Fibroblast of mammary gland (primary cell): Measurements from ENCODE around the gene PUSL1.

ENCODE experiments used
- DNase-seq: peaks from one replicate; pipeline ENCODE4 v3.0.0-alpha.2; 2010; ENCODE audit warnings: low read depth
- H3K4me3 ChIP-seq: 2 replicates; pipeline ENCODE4 v1.5.1; 2011; ENCODE audit warnings: low read depth, mild to moderate bottlenecking, low read length, moderate library complexity; ENCODE audit not compliant: control insufficient read depth
- TF ChIP-seq, protein P1 (sequence below): conservative IDR thresholded peaks from 2 replicates; pipeline ENCODE4 v1.5.1; 2011; ENCODE audit warnings: low read depth, low read length, inconsistent platforms; ENCODE audit not compliant: control insufficient read depth, insufficient read depth

PUSL1 gene

DNA sequence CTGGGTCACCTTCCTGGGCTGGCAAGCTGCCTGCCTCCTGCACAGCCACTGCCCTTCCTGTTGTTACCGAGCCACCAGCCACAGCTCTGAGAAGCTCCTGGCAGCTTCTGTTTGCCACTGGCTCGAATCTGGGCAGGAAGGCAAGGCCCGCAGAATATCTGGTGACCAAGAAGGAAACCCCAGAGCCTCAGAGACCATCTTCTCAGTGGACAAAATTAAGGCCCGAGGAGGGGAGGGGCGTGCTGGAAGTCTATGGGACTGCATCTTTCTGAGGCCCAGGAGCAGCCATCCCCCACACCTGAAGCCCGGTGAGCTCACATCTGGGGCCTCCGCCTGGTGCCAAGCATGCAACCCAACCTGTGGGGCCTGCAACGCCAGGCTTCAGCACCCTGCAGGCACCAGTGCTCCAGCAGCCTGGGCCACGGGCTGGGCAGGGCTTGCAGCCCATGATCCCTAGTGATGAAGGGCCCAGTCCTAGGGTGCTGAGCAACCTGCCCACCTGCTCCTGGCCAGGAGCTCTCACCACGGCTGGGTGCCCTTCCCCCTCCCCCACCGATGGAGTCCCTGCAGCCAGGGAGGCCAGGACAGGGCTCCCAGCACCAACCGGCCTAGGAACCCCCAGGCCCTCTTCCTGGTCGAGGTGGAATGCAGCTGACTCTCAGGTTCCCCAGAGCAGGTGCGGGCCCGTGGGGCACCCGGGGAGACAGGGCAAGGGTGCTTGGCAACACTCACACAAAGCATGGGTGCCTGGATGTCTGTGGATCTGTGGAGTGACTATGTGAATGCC is 17.1 kb downstream of the PUSL1 start:
- TF ChIP-seq, protein P1, sequence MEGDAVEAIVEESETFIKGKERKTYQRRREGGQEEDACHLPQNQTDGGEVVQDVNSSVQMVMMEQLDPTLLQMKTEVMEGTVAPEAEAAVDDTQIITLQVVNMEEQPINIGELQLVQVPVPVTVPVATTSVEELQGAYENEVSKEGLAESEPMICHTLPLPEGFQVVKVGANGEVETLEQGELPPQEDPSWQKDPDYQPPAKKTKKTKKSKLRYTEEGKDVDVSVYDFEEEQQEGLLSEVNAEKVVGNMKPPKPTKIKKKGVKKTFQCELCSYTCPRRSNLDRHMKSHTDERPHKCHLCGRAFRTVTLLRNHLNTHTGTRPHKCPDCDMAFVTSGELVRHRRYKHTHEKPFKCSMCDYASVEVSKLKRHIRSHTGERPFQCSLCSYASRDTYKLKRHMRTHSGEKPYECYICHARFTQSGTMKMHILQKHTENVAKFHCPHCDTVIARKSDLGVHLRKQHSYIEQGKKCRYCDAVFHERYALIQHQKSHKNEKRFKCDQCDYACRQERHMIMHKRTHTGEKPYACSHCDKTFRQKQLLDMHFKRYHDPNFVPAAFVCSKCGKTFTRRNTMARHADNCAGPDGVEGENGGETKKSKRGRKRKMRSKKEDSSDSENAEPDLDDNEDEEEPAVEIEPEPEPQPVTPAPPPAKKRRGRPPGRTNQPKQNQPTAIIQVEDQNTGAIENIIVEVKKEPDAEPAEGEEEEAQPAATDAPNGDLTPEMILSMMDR, result no peak
- no peak for DNase-seq
- peak overlapping the region; percentile 71 for H3K4me3 ChIP-seq

DNA sequence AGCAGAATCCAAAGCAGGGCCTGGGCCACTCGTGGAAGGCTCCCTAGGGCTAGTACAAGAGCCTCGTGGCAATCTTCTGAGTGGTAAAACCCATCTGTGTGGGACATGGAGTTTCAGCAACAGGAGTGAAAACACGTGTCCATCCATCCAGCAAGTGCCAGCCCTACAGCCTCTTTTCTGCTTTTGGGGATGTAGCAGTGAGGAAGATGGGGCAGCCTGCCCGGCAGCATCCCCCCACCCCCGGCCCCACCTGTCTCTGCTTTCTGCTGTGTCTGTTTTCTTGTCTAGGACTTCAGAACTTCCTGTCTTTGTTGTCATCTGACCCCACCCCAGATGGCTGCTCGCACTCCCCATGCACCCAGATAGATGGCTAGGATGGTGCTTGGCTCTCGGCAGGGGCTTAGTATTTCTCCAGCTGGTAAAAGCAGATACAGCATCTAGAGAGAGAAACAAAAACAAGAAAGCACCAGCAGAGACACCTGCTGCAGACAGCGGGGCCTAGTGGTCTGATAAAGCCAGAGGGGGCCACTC is 17.7 kb downstream of the PUSL1 start:
- DNase-seq, result no peak
- no peak overlapping the region for H3K4me3 ChIP-seq
- TF ChIP-seq, protein P1, result no peak

DNA sequence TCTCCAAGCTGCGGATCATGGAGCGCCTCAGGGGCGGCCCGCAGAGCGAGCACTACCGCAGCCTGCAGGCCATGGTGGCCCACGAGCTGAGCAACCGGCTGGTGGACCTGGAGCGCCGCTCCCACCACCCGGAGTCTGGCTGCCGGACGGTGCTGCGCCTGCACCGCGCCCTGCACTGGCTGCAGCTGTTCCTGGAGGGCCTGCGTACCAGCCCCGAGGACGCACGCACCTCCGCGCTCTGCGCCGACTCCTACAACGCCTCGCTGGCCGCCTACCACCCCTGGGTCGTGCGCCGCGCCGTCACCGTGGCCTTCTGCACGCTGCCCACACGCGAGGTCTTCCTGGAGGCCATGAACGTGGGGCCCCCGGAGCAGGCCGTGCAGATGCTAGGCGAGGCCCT is 18.9 kb downstream of the PUSL1 start:
- no peak for DNase-seq
- H3K4me3 ChIP-seq, result no peak overlapping the region
- TF ChIP-seq, protein P1, result no peak

DNA sequence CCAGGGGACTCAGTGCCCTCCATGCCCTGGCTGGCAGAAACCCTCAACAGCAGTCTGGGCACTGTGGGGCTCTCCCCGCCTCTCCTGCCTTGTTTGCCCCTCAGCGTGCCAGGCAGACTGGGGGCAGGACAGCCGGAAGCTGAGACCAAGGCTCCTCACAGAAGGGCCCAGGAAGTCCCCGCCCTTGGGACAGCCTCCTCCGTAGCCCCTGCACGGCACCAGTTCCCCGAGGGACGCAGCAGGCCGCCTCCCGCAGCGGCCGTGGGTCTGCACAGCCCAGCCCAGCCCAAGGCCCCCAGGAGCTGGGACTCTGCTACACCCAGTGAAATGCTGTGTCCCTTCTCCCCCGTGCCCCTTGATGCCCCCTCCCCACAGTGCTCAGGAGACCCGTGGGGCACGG is 19.9 kb downstream of the PUSL1 start:
- no peak for DNase-seq
- TF ChIP-seq, protein P1, result no peak
- no peak overlapping the region for H3K4me3 ChIP-seq

DNA sequence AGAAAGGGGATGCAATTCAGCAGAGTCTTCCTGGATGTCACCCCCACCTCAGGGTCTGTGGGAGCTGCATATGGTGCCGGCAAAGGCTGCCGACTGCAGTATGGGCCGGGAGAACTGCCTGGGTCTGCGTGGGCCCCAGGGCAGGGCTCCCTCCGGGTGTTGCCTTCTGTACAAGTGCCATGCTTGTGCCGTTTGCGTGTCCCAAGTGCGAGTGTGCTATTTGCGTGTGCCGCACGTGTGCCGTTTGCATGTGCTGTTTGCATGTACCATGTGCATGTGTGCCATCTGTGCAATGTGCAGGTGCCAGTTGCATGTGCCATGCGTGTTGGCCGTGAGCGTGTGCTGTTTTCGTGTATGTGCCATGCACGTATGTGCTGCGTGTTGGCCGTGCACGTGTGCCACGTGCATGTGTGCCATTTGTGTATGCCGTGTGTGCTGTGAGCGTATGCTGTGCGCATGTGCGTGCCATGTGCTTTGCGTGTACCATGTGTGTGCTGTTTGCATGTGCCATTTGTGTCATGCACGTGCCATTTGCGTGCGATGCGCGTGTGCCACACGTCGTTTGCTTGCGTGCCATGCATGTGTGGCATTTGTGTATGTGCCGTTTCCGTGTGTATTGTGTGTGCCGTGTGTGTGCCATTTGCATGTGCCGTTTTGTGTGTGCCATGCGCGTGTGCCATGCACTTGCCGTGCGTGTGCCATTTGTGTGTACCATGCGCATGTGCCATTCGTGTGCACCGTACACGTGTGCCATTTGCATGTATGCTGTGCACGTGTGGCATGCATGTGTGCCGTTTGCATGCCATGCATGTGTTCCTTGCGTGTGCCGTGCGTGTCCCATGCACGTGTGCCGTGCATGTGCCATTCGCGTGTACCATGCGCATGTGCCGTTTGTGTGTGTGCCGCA is 21.2 kb downstream of the PUSL1 start:
- TF ChIP-seq, protein P1, result no peak
- DNase-seq, result no peak
- H3K4me3 ChIP-seq, result no peak overlapping the region

DNA sequence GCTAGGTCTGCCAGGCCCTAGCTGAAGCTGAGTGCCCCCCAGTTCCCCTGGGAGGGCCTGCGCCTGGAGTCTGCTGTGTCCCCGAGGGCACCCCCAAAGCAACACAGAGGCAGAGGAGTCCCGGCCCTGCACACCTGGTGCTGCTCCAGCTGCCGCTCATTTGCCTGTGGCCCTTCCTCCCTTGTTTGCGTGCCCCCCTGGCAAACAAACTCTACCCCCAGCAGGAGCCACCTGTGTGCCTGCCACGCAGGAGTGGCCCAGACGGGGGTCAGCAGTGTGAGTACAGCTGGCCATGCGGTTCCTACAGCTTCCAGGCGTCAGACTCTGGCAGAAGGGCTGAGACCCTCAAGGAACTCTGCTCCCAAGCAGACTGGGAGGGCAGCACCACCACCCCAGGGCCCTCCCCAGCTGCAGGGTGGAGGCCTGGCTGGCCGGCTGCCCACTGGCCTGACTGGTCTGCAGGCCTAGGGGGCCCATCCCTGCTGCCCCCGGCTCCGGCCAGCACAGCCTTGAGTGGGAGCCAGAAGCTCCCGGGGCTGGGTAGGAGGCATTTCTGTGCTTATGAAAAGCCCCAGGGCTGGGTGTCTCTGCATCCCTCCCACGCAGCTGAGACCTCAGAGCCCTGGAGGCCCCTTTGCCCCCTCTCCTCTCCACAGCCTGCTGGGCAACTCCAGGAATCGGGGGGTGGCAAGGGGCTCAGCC is 22.1 kb downstream of the PUSL1 start:
- DNase-seq, result no peak
- TF ChIP-seq, protein P1, result no peak

More for the DNA sequence above, 22.1 kb downstream of the PUSL1 start:
- no peak overlapping the region for H3K4me3 ChIP-seq
